HepG2 (cell line): ENCODE results near the gene ARHGAP26. TPM values are rescaled to one million over a fixed set of nuclear protein-coding genes. Genes with fewer than 3 reads are reported as not detected.

Source experiments
- ATAC-seq: fragments of 200-7000 bp; cut with Tn5 transposase; 3 replicates; pipeline ENCODE4 v1.9.1; 2020; ENCODE audit warnings: mild to moderate bottlenecking, moderate library complexity
- BruUV-seq: library from RNA; stranded (reverse); fragments of 400-500 nt; replicated peaks from 2 replicates; lab custom pipeline; 2021; lab: Mats Ljungman, UMichigan
- CTCF ChIA-PET: fragments of 300-600 bp; formaldehyde crosslinking; extraction: SDS; loops from one replicate; lab custom pipeline; 2021; ENCODE audit warnings: low total read pairs, inconsistent platforms, low intra/inter-chr PET ratio; lab: Yijun Ruan, JAX
- POLR2A ChIA-PET: fragments of 350-600 bp; sonication (Branson Sonifier 250); formaldehyde crosslinking; loops from one replicate; lab custom pipeline; 2020; ENCODE audit warnings: antibody characterized with exemption, inconsistent platforms; lab: Yijun Ruan, JAX
- DNase-seq: peaks from one replicate; pipeline ENCODE4 v3.0.0-alpha.2; 2015; ENCODE audit warnings: low spot score
- FAIRE-seq: peaks from 3 replicates; lab custom pipeline; 2011; peaks lifted over from hg19 to GRCh38; lab: Jason Lieb, UNC
- H2AFZ ChIP-seq: one replicate; pipeline ENCODE4 v1.6.1; 2011; ENCODE audit warnings: low read length, inconsistent platforms
- H3K27ac ChIP-seq: fragments of 300-600 bp; 3 replicates; pipeline ENCODE4 v1.8.0; 2011; ENCODE audit warnings: mixed run types, mild to moderate bottlenecking, mixed read lengths, low read length, inconsistent platforms; ENCODE audit not compliant: insufficient read depth; ENCODE audit errors: extremely low read length
- H3K27me3 ChIP-seq, 2 experiments: fragments of 200-600 bp in 1 of 2; 2 replicates in 1 of 2; 3 replicates in 1 of 2; pipeline versions ENCODE4 v1.6.0 to v1.8.0; 2011; ENCODE audit warnings: low read length in 2 of 2, mild to moderate bottlenecking in 2 of 2, moderate library complexity in 2 of 2, inconsistent platforms in 1 of 2; ENCODE audit not compliant: insufficient read depth in 2 of 2, control insufficient read depth in 1 of 2
- H3K36me3 ChIP-seq, 2 experiments: fragments of 200-600 bp in 1 of 2; replicated peaks in 1 of 2; 2 replicates in 1 of 2; 3 replicates in 1 of 2; pipeline versions ENCODE4 v1.5.1 to v1.8.0; 2011; ENCODE audit warnings: low read length in 2 of 2, inconsistent platforms in 1 of 2; ENCODE audit not compliant: insufficient read depth in 2 of 2, control insufficient read depth in 1 of 2
- H3K4me1 ChIP-seq: 2 replicates; pipeline ENCODE4 v1.5.1; 2012; ENCODE audit warnings: low read length, inconsistent platforms; ENCODE audit not compliant: insufficient read depth
- H3K4me2 ChIP-seq: 2 replicates; pipeline ENCODE4 v1.6.0; 2011; ENCODE audit warnings: low read depth, low read length, inconsistent platforms
- H3K4me3 ChIP-seq, 3 experiments: fragments of 200-600 bp in 1 of 3; sonication (generic), shearing (Covaris generic) in 1 of 3; replicated peaks in 1 of 3; 2 replicates each; pipeline ENCODE4 v1.5.1; 2011 to 2016; ENCODE audit warnings: low read length in 3 of 3, inconsistent platforms in 2 of 3, low read depth in 2 of 3, mild to moderate bottlenecking in 2 of 3, control low read depth in 1 of 3, mixed read lengths in 1 of 3; ENCODE audit not compliant: insufficient read depth in 1 of 3
- H3K79me2 ChIP-seq: one replicate; pipeline ENCODE4 v1.6.1; 2011; ENCODE audit warnings: low read length, inconsistent platforms; ENCODE audit not compliant: insufficient read depth
- H3K9ac ChIP-seq: 2 replicates; pipeline ENCODE4 v1.6.0; 2011; ENCODE audit warnings: mild to moderate bottlenecking, low read depth, low read length, inconsistent platforms; ENCODE audit not compliant: insufficient read depth
- H3K9me3 ChIP-seq: 2 replicates; pipeline ENCODE4 v1.5.1; 2012; ENCODE audit warnings: mild to moderate bottlenecking, low read length
- H4K20me1 ChIP-seq: 2 replicates; pipeline ENCODE4 v1.6.0; 2011; ENCODE audit warnings: inconsistent platforms, mild to moderate bottlenecking, low read length, moderate library complexity; ENCODE audit not compliant: insufficient read depth
- ARNT2 ChIP-seq: sonication (generic); formaldehyde crosslinking; IDR thresholded peaks from 2 replicates; pipeline ENCODE4 v1.8.0; 2022; ENCODE audit warnings: mild to moderate bottlenecking, low read depth, missing genetic modification reagents, moderate library complexity
- ATF1 ChIP-seq: IDR thresholded peaks from 2 replicates; pipeline ENCODE4 v1.6.1; 2016; ENCODE audit warnings: mild to moderate bottlenecking, control low read depth
- FIP1L1 ChIP-seq: fragments of 200-400 bp; formaldehyde crosslinking; IDR thresholded peaks from 2 replicates; pipeline ENCODE4 v1.6.1; 2018; ENCODE audit warnings: low read depth, mild to moderate bottlenecking, low read length, moderate library complexity, borderline replicate concordance; ENCODE audit not compliant: insufficient read depth
- FOXP4 ChIP-seq: sonication (generic); formaldehyde crosslinking; IDR thresholded peaks from 2 replicates; pipeline ENCODE4 v1.4.0; 2020; ENCODE audit warnings: missing genetic modification reagents
- KMT2A ChIP-seq: sonication (generic); formaldehyde crosslinking; IDR thresholded peaks from 2 replicates; pipeline ENCODE4 v1.4.0; 2020; ENCODE audit warnings: missing genetic modification reagents
- MEIS1 ChIP-seq: sonication (generic); formaldehyde crosslinking; IDR thresholded peaks from 2 replicates; pipeline ENCODE4 v1.9.0; 2021; ENCODE audit warnings: mild to moderate bottlenecking, missing genetic modification reagents, moderate library complexity, borderline replicate concordance
- NFKB2 ChIP-seq: sonication (generic); formaldehyde crosslinking; IDR thresholded peaks from 2 replicates; pipeline ENCODE4 v1.4.0; 2020; ENCODE audit warnings: missing genetic modification reagents, borderline replicate concordance
- NR2F1 ChIP-seq, 2 experiments: fragments of 450-650 bp in 1 of 2; formaldehyde crosslinking in 1 of 2; IDR thresholded peaks; 2 replicates each; pipeline versions ENCODE4 v1.5.0 to v1.6.1; 2016 to 2020; ENCODE audit warnings: mild to moderate bottlenecking in 1 of 2, missing compliant biosample characterization in 1 of 2, missing genetic modification reagents in 1 of 2, moderate library complexity in 1 of 2
- RFX1 ChIP-seq: fragments of 450-650 bp; IDR thresholded peaks from 2 replicates; pipeline ENCODE4 v1.6.1; 2017
- SMC3 ChIP-seq: IDR thresholded peaks from 2 replicates; pipeline ENCODE4 v1.6.1; 2011; ENCODE audit warnings: low read length, improper control_type of control experiment
- ZNF30 ChIP-seq: sonication (generic); formaldehyde crosslinking; IDR thresholded peaks from 2 replicates; pipeline ENCODE4 v1.5.0; 2020; ENCODE audit warnings: mild to moderate bottlenecking, missing genetic modification reagents
- ZNF343 ChIP-seq: sonication (generic); formaldehyde crosslinking; IDR thresholded peaks from 2 replicates; pipeline ENCODE4 v1.4.0; 2020; ENCODE audit warnings: mild to moderate bottlenecking, missing genetic modification reagents
- ZNF619 ChIP-seq: sonication (generic); formaldehyde crosslinking; IDR thresholded peaks from 2 replicates; pipeline ENCODE4 v1.4.0; 2020; ENCODE audit warnings: mild to moderate bottlenecking, missing genetic modification reagents
- ZNF703 ChIP-seq: sonication (generic); formaldehyde crosslinking; IDR thresholded peaks from 2 replicates; pipeline ENCODE4 v1.5.1; 2020; ENCODE audit warnings: missing genetic modification reagents, mild to moderate bottlenecking, moderate library complexity, borderline replicate concordance
- ZNF772 ChIP-seq: sonication (generic); formaldehyde crosslinking; IDR thresholded peaks from 2 replicates; pipeline ENCODE4 v1.5.0; 2020; ENCODE audit warnings: mild to moderate bottlenecking, missing genetic modification reagents
- WGBS: methylation state at CpG from one replicate; pipeline ENCODE4 v1.1.6; 2017; ENCODE audit warnings: low lambda C conversion rate; 5-methylcytosine and 5-hydroxymethylcytosine counted together
- in situ Hi-C: cut with HindIII; loops from 2 replicates; pipeline ENCODE4 v1.10.0; 2017; ENCODE audit warnings: low pct_unique_long_range_greater_than_20kb; ENCODE audit not compliant: extremely low pct_ligation_motif_present
- intact Hi-C: fragments of 100-400 bp; cut with micrococcal nuclease; formaldehyde crosslinking; loops from one replicate; pipeline ENCODE4 v1.10.0; 2022; ENCODE audit not compliant: unreplicated experiment
- polyA plus RNA-seq, 8 experiments: library from polyadenylated mRNA; depleted of rRNA in 3 of 8; stranded (reverse) in 7 of 8; unstranded in 1 of 8; fragments of >200 nt; fragmentation: Illumina TruSeq in 4 of 8; extraction: Trizol in 4 of 8; gene quantifications; 2 replicates each; pipeline versions ENCODE4 v1.2.1 to v1.2.3, GENCODE V29; 2011 to 2016; ENCODE audit warnings: low read depth in 4 of 8, missing spikeins in 1 of 8, mixed read lengths in 1 of 8; ENCODE audit not compliant: insufficient read depth in 1 of 8
- total RNA-seq, 5 experiments: library from RNA; depleted of rRNA; stranded (reverse); fragments of >200 nt; fragmentation: Illumina TruSeq; extraction: Trizol; gene quantifications; 2 replicates each; pipeline ENCODE4 v1.2.3, GENCODE V29; 2016; ENCODE audit warnings: low read depth in 1 of 5
- TF ChIP-seq, protein P1 (sequence below): sonication (generic); formaldehyde crosslinking; IDR thresholded peaks from one replicate; pipeline ENCODE4 v1.5.1; 2020; ENCODE audit warnings: mild to moderate bottlenecking, missing genetic modification reagents; ENCODE audit errors: not compliant biosample characterization

Gene ARHGAP26
- total and polyA plus RNA-seq, 2 of the 13 experiments (the other 11 are each of a cell fraction or from before 2014, with no cell fraction given), result 9.6 to 18.2 TPM

DNA sequence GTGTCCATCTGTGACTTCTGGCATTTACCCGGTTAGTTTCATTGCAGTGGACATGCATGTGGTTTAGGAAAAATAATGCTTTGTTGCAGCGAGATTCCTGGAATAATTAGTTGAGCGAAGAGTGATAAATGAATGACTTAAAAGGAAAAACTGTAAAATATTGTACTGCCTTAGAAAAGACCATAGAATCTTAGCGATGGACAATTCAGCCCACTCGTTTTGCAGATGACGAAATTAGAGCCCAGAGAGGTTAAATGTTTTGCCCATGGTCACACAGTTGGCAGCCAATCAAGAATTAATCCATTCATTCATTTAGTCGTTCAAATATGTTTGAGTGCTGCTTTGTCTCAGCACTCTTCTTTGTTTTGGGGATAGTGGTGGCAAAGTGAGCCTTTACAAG is 107.9 kb downstream of the ARHGAP26 start:
- H3K4me1 ChIP-seq, result peaks cover 22% of the 10 kb centered on the region
- no peak overlapping the region for H3K4me3 ChIP-seq
- peaks cover 5 to 27% of the 10 kb centered on the region in 2 experiments for H3K36me3 ChIP-seq
- ATAC-seq (no peak), FAIRE-seq (no peak), DNase-seq (no peak)
- 90% methylated on average over 7 of the region's 7 CpGs for WGBS
- CTCF ChIA-PET, result interaction anchor here (3.5 kb wide), 1 partner anchor 129 kb away, joined by 53 read pairs; no protein-coding TSS in a partner anchor
- in situ Hi-C loops (no loop called here), intact Hi-C loops (no loop called here)
- no peak overlapping the region for H3K4me2 ChIP-seq
- no peak overlapping the region for H3K27ac ChIP-seq
- H3K27me3 ChIP-seq, result no peaks in the 10 kb centered on the region
- no peaks in the 10 kb centered on the region for H3K79me2 ChIP-seq
- POLR2A ChIA-PET, result no interaction called here
- no peak overlapping the region for H3K9ac ChIP-seq
- no peaks in the 10 kb centered on the region for H3K9me3 ChIP-seq
- no peak overlapping the region for H2AFZ ChIP-seq
- no TSS peak for BruUV-seq
- H4K20me1 ChIP-seq, result no peaks in the 10 kb centered on the region
- TF ChIP-seq KMT2A (CRISPR knock-in tag) (no peak), ARNT2 (no peak), FOXP4 (CRISPR knock-in tag) (no peak), ZNF619 (CRISPR knock-in tag) (no peak), NR2F1 (CRISPR knock-in tag; IDR thresholded peaks at IDR 0.05) (no peak), NFKB2 (CRISPR knock-in tag) (no peak), ATF1 (CRISPR knock-in tag) (no peak), RFX1 (no peak), ZNF30 (CRISPR knock-in tag) (no peak), ZNF703 (CRISPR knock-in tag) (no peak), SMC3 (no peak), ZNF343 (CRISPR knock-in tag) (no peak), ZNF772 (no peak), FIP1L1 (no peak), MEIS1 (CRISPR knock-in tag) (no peak)
- TF ChIP-seq, protein P1, sequence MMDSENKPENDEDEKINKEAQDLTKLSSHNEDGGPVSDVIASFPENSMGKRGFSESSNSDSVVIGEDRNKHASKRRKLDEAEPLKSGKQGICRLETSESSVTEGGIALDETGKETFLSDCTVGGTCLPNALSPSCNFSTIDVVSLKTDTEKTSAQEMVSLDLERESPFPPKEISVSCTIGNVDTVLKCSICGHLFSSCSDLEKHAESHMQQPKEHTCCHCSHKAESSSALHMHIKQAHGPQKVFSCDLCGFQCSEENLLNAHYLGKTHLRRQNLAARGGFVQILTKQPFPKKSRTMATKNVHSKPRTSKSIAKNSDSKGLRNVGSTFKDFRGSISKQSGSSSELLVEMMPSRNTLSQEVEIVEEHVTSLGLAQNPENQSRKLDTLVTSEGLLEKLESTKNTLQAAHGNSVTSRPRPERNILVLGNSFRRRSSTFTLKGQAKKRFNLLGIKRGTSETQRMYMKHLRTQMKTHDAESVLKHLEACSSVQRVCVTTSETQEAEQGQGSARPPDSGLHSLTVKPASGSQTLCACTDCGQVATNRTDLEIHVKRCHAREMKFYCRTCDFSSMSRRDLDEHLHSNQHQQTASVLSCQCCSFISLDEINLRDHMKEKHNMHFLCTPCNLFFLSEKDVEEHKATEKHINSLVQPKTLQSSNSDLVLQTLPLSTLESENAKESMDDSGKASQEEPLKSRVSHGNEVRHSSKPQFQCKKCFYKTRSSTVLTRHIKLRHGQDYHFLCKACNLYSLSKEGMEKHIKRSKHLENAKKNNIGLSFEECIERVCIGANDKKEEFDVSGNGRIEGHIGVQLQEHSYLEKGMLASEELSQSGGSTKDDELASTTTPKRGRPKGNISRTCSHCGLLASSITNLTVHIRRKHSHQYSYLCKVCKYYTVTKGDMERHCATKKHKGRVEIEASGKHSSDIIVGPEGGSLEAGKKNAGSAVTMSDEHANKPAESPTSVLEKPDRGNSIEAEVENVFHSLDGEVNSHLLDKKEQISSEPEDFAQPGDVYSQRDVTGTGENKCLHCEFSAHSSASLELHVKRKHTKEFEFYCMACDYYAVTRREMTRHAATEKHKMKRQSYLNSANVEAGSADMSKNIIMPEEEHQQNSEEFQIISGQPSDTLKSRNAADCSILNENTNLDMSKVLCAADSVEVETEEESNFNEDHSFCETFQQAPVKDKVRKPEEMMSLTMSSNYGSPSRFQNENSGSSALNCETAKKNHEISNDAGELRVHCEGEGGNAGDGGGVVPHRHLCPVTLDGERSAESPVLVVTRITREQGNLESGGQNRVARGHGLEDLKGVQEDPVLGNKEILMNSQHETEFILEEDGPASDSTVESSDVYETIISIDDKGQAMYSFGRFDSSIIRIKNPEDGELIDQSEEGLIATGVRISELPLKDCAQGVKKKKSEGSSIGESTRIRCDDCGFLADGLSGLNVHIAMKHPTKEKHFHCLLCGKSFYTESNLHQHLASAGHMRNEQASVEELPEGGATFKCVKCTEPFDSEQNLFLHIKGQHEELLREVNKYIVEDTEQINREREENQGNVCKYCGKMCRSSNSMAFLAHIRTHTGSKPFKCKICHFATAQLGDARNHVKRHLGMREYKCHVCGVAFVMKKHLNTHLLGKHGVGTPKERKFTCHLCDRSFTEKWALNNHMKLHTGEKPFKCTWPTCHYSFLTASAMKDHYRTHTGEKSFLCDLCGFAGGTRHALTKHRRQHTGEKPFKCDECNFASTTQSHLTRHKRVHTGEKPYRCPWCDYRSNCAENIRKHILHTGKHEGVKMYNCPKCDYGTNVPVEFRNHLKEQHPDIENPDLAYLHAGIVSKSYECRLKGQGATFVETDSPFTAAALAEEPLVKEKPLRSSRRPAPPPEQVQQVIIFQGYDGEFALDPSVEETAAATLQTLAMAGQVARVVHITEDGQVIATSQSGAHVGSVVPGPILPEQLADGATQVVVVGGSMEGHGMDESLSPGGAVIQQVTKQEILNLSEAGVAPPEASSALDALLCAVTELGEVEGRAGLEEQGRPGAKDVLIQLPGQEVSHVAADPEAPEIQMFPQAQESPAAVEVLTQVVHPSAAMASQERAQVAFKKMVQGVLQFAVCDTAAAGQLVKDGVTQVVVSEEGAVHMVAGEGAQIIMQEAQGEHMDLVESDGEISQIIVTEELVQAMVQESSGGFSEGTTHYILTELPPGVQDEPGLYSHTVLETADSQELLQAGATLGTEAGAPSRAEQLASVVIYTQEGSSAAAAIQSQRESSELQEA (CRISPR knock-in tag), result no peak
